Stimulated activated CD8-positive, alpha-beta memory T cell treated with anti-CD3 and anti-CD28 coated beads, Interleukin-12 subunit alpha, Interleukin-12 subunit beta, amount 100 ng/mL, for 1 hour (primary cell): Measurements from ENCODE around the gene SHISA8.

Source experiments
- DNase-seq: peaks from one replicate; pipeline ENCODE4 v3.0.0-alpha.2; 2020; ENCODE audit warnings: low read depth

SHISA8 gene

DNA sequence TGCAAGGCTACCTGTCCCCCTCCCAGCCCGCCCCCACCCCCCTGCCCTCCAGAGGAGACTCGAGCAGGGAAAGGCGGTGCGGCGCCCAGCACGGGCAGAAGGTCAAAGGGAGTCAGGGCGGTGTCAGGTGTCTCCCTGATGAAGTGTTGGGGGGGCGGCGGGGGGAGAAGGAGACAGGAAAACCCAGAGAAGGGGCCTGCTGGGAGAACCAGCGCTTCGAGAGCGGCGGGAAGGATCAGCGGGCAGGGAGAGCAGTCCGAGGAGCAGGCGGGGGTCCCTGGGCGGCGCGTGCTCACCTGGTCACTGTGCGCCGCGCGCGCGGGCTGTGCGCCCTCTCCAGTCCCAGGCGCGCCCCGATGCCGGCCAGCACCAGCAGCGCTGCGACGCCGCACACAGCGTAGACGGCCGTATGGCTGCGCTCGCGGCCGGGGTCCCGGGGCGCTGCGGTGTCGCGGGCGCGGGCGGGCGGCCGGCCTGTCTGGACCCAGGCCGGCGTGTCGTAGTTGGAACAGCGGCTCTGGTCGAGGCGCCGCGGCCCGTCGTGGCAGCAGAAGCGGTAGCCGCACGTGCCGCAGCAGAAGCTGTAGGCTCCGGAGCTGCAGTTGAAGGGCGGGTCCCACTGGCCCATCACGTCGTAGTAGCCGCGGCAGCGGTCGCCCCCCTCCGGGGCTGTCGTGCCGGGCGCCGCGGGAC, 886 bp downstream of the SHISA8 start:
- no peak for DNase-seq

GRCh38 chr22:41913040-41913719, 1.7 kb downstream of the SHISA8 start:
- no peak for DNase-seq

- no peak for DNase-seq
Measured at GRCh38 chr22:41912338-41913039, 2.4 kb downstream of the SHISA8 start.

DNA sequence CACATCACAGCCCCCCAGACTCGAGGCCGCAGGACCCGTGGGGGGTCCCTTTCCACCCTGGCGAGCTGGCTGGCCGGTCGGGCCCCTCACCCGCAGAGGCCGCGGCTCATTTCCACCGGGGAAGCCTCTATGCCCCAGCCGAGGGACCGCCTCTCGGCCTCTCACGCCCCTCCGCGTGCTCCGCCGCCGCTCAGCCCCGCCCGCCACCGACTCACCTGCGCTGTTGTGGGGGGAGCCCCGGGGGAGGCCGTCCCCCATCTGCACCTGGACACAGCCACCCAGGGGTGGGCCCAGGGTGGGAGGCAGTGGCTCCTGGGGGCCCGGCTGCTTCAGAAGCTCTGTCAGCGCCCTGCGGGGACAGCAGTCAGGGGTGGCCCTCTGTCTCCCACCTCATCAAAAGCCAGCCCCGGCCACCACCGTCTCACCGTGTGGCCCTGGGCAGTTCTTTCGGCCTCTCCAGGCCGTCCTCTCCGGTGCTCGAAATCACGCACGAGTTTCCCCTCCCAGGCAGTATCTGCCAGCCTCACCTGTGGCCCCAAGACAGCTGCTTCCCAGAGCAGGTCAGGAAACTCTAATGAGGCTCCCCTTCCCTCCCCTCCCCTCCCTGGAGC, 3.8 kb downstream of the SHISA8 start:
- DNase-seq = no peak

- no peak for DNase-seq
Measured at GRCh38 chr22:41910050-41911000, 4.5 kb downstream of the SHISA8 start.

- no peak for DNase-seq
Measured at GRCh38 chr22:41909310-41910049, 5.4 kb downstream of the SHISA8 start.

GRCh38 chr22:41908411-41909309, 6.2 kb downstream of the SHISA8 start:
- no peak for DNase-seq

DNA sequence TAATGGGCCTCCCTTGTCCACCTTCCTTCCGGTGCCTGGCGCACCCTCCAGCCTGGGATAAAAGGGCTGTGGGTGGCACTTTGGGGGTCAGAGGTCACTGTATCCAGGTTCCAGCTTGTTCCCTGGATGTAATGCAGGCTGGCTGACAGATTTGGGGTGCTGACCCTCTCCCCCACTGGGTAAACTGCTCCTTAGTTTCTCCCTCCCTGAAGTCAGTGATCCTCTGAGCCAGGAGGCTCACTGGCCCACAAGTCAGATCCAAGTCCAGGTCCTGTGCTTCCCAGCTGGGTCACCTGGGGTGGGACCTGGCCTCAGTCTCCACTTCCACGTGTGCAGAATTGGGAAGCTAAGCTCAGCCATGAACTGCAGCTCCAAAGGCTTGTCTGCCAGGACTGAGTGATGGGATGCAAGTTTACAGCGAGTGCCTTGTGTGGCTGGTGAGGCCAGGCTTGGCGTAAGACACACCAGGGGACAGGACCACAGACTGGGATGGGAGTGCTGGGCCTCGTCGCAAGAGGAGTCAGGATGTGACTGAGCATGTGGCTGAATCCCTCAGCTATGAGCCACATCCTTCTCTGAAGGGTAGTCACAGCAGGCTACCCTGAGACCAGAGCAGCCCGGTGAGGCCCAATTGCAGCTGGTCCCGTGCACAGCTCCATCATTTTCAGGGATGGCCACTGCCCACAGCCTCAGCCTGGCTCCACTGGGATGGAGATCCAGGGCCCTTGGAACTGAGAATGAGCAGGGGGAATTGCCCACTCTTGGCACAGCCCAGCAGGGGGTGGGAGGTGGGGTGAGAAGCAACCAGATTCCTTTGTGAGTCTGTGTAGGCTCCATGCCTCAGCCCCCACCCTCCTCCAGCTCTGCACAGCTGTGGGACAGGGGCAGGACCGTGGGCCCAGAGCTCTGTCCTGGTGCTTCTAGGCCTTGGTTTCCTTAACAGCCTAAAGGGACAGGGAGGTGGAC, 7.2 kb downstream of the SHISA8 start:
- no peak for DNase-seq

GRCh38 chr22:41906822-41907221, 8.1 kb downstream of the SHISA8 start:
- no peak for DNase-seq

DNA sequence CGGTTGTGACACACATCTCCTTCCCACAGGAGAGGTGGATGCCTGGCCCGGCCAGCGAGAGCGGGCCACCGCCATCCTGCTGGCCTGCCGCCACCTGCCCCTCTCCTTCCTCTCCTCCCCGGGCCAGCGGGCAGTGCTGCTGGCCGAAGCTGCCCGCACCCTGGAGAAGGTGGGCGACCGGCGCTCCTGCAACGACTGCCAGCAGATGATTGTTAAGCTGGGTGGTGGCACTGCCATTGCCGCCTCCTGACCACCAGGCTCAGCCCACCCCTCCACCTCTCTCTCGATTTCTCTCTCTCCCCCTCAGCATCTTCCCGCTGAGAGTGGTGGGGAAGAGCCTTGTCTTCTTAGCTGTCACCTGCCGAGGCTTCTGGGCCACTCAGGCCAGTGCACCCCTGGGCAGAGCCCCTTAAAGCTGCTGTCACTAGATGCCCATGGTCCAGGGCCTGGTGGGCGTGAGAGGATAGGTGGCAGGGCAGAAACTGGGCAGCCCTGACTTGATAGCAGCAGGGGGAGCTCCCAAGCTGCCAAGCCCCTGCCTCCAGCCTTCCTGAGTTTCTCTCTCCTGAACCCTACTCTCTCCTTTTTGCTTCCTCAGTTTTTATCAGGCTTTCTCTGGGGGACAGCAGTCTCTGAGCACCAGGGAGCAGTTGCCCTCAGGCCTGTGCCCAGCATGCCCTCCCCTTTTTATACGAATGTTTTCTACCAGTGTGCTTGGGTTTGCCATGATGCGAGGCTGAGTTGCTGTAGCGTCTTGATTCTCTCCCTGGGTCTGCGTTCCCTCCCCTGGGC, 9.3 kb downstream of the SHISA8 start:
- DNase-seq = no peak

DNA sequence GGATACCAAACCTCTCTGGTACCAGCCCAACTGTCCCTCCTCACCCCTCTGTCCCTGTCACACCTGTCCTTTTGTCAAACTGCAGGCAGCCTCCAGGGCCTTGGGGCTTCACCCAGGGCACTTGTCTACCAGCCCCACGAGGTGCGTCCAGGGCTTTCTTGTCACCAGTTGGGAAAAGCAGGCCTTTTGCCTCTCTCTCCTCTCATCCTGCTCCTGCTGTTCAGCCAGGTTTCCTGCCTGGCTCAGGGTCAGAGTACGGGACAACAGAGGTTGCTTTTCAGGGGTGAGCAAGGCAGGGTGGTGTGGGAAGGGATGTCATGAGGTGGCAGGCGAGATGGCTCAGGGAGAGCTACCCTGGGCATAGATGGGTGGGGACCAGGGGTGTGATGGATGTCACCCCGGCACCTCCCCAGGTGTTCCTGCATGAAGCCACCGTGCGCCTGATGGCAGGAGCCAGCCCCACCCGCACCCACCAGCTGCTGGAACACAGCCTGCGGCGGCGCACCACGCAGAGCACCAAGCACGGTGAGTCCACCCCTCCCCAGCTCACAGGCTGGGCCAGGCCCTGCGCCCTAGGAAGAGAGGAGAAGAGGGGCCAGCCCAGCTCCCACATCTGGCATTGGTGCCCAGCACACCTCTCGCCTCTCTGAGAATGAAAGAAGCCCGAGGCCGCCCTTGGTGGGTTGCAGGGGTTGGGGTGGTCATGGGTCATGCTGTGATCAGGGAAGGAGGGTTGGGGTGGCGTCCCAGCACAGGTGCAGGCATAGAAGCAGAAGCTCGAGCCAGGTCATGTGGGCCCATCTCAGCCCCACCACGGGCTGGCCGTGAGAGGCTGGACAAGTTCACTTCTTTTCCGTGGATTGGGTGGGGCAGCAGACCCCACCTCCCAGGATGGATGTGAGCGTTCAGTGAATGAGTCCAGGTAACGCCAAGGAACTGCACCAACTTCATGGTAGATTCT, 10.1 kb downstream of the SHISA8 start:
- no peak for DNase-seq

- DNase-seq = no peak
Measured at GRCh38 chr22:41902932-41903421, 11.9 kb downstream of the SHISA8 start.

- DNase-seq = no peak
Measured at GRCh38 chr22:41902016-41902415, 12.9 kb downstream of the SHISA8 start.

DNA sequence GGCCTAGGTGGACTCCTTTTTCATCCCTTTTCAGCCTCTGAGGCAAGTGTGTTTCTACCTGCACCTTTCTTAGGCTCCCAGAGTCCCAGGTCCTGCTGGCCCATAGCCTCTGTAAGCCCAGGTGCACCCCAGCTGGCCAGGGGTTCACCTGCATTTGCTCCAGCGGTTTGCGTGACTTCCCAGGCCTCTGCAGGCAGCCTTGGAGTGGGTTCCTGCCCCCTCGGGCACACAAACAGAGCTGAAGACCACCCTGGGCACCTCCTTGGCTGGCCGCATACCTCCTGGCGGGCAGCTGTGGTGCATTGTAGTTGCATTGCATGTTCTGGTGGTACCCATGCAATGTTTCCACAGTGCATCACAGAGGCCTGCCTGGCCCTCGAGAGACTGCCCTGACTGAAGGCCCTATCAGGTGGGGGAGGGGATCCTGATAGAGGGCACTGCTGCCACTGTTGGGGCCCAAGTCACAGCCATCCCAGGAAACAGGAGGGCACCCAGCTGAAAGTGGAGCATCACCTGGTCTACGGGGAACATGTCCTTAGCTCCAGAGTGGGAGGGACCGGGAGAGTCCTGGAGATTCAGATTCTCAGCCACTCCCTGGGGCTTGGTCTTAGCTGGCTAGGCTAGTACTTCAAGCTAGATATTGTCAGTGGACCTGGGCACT, 14.1 kb downstream of the SHISA8 start:
- DNase-seq = no peak

- DNase-seq = no peak
Measured at GRCh38 chr22:41899992-41900651, 14.8 kb downstream of the SHISA8 start.
